ENCODE data around the gene DCAF10.
A peak's percentile ranks its signal among the peaks of the same experiment; 100 is the strongest.

Gene DCAF10

GRCh38 chr9:37778534-37778933, 22.1 kb upstream of the DCAF10 start:
- FAIRE-seq: no peak
- no peak for DNase-seq (ENCODE audit: insufficient read length, low spot score)
- TF ChIP-seq CTCF (IDR thresholded peaks at IDR 0.05; ENCODE audit: insufficient read depth, missing control alignments): no peak

- no peak for FAIRE-seq
- DNase-seq (ENCODE audit: insufficient read length, low spot score): no peak
- no peak for TF ChIP-seq CTCF (IDR thresholded peaks at IDR 0.05; ENCODE audit: insufficient read depth, missing control alignments)
These were observed 16.3 kb upstream of the DCAF10 start for GRCh38 chr9:37784291-37784615.

GRCh38 chr9:37784616-37785483, 15.7 kb upstream of the DCAF10 start, which contains the start of gene EXOSC3:
TSS of gene EXOSC3 (minus strand) at chr9:37785064. CDS start at chr9:37785044, 20 bp downstream.
- TF ChIP-seq CTCF (IDR thresholded peaks at IDR 0.05; ENCODE audit: insufficient read depth, missing control alignments): peak; percentile 17
- FAIRE-seq: no peak
- peak; percentile 74 for DNase-seq (ENCODE audit: insufficient read length, low spot score)

GRCh38 chr9:37787059-37787458, 13.5 kb upstream of the DCAF10 start:
- DNase-seq (ENCODE audit: insufficient read length, low spot score): no peak
- TF ChIP-seq CTCF (IDR thresholded peaks at IDR 0.05; ENCODE audit: insufficient read depth, missing control alignments): no peak
- no peak for FAIRE-seq

- FAIRE-seq: no peak
- no peak for TF ChIP-seq CTCF (IDR thresholded peaks at IDR 0.05; ENCODE audit: insufficient read depth, missing control alignments)
- DNase-seq (ENCODE audit: insufficient read length, low spot score): no peak
These were observed 12.3 kb upstream of the DCAF10 start for GRCh38 chr9:37788332-37788731.

GRCh38 chr9:37790096-37790495, 10.5 kb upstream of the DCAF10 start:
- no peak for FAIRE-seq
- no peak for TF ChIP-seq CTCF (IDR thresholded peaks at IDR 0.05; ENCODE audit: insufficient read depth, missing control alignments)
- no peak for DNase-seq (ENCODE audit: insufficient read length, low spot score)

- TF ChIP-seq CTCF (IDR thresholded peaks at IDR 0.05; ENCODE audit: insufficient read depth, missing control alignments): no peak
These were observed 8.5 kb upstream of the DCAF10 start for GRCh38 chr9:37792122-37792521.

More at GRCh38 chr9:37792122-37792521, 8.5 kb upstream of the DCAF10 start:
- DNase-seq (ENCODE audit: insufficient read length, low spot score) (no peak), FAIRE-seq (no peak)
